ENCODE data around the gene TXNL4A.

DNA sequence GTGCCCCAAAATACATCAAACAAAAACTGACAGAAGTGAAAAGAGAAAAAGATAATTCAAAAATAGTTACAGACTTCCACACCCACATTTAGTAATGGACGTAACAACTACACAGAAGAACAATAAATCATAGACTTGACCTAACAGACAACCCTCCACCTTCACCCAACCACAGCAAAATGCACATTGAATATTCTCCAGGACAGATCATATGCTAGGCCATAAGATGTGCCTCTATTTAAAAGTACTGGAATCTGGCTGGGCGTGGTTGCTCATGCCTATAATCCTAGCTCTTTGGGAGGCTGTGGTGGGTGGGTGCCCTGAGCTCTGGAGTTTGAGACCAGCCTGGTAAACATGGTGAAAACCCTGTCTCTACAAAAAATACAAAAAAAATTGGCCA is 56.9 kb downstream of the TXNL4A start:
- TF ChIP-seq, protein P1, sequence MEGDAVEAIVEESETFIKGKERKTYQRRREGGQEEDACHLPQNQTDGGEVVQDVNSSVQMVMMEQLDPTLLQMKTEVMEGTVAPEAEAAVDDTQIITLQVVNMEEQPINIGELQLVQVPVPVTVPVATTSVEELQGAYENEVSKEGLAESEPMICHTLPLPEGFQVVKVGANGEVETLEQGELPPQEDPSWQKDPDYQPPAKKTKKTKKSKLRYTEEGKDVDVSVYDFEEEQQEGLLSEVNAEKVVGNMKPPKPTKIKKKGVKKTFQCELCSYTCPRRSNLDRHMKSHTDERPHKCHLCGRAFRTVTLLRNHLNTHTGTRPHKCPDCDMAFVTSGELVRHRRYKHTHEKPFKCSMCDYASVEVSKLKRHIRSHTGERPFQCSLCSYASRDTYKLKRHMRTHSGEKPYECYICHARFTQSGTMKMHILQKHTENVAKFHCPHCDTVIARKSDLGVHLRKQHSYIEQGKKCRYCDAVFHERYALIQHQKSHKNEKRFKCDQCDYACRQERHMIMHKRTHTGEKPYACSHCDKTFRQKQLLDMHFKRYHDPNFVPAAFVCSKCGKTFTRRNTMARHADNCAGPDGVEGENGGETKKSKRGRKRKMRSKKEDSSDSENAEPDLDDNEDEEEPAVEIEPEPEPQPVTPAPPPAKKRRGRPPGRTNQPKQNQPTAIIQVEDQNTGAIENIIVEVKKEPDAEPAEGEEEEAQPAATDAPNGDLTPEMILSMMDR (IDR thresholded peaks at IDR 0.05) = no peak
- no peak for TF ChIP-seq POLR2A (IDR thresholded peaks at IDR 0.05)

Data from testis (tissue), 2 donors.